Measurements from ENCODE around the gene AIMP1. TPM values are rescaled to one million over a fixed set of nuclear protein-coding genes. Genes with fewer than 3 reads are reported as not detected.

The AIMP1 gene
- total and polyA plus RNA-seq, 8 donors: 38.9 to 63.3 (median 52.7) TPM

GRCh38 chr4:106355193-106355592 is 38.8 kb downstream of the AIMP1 start:
- intact Hi-C loops (cut with DNase I): no loop called here
- TF ChIP-seq CTCF (IDR thresholded peaks at IDR 0.05): no peak
- Histone ChIP-seq H3K27ac (no peak overlapping the region), H3K27me3 (no peaks in the 10 kb centered on the region), H3K9me3 (no peaks in the 10 kb centered on the region), H3K4me3 (no peak overlapping the region), H3K4me1 (no peaks in the 10 kb centered on the region), H3K36me3 (peaks cover 0 to 16% of the 10 kb centered on the region in 2 donors)
- DNase-seq (no peak), ATAC-seq (no peak)

- Histone ChIP-seq H3K4me1 (no peaks in the 10 kb centered on the region), H3K9me3 (no peaks in the 10 kb centered on the region), H3K27me3 (no peaks in the 10 kb centered on the region), H3K4me3 (no peak overlapping the region), H3K27ac (no peak overlapping the region), H3K36me3 (no peaks in the 10 kb centered on the region)
- DNase-seq (no peak), ATAC-seq (no peak)
- intact Hi-C loops (cut with DNase I): no loop called here
- TF ChIP-seq CTCF (IDR thresholded peaks at IDR 0.05): no peak
These were observed 42.5 kb downstream of the AIMP1 start for GRCh38 chr4:106358899-106359298.

DNA sequence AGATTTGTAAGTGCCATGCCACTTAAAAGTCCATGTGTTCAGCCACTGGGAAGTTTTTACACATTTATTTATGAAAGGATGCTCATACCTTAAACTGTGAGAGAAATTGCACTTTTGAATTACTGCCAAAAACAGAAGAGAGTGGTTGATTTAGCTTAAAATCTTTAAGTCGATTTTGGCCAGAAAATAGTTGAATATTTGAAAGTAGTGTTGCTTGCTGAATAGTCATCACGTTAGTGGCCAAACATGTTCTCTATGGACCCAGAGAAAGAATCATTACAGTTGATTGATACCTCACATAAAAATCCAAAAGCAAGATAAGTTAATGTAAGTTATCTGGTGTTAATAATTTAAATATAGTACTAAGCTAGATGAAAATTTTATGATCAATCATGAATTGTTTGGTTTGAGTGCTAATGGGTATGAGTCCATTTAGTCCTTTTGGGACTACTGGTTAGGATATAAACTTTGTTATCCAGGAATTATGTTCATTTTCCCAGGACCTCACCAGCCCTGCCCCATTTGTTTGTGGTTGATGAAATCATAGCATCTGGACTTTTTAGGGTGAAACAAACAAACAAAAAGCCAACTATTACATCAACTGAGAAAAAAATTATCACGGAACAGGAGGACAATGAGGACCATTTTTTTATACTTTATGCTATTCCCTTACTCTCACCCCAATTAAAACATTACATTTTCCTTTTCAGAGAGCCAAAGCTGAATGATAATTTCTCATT is 45.9 kb downstream of the AIMP1 start:
- intact Hi-C loops (cut with DNase I): no loop called here
- Histone ChIP-seq H3K4me1 (peaks cover 3 to 5% of the 10 kb centered on the region in 2 donors), H3K27ac (no peak overlapping the region), H3K36me3 (no peaks in the 10 kb centered on the region), H3K27me3 (no peaks in the 10 kb centered on the region), H3K9me3 (no peaks in the 10 kb centered on the region), H3K4me3 (no peak overlapping the region)
- ATAC-seq: no peak
- no peak for TF ChIP-seq CTCF (IDR thresholded peaks at IDR 0.05)
- no peak for DNase-seq

DNA sequence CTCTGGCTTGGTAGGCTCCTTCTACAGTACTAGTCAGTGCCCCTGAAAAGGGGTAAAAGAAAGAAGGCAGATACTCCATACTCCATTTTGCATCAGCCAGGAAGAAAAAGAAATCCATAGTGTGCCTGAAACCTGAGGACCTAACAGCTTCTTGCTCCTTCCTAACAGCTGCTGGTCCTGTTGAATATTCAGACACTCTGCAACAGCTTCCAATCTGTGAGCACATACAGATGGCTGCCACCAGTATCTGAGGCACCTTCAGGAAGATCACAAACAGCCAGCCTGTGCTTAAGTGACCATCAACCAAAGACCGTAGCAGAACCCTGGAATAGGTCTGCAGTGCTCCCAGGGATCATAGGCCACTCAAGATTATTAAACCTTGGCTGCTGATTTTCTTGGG is 47.9 kb downstream of the AIMP1 start:
- DNase-seq: no peak
- no peak for ATAC-seq
- intact Hi-C loops (cut with DNase I): no loop called here
- Histone ChIP-seq H3K4me3 (no peak overlapping the region), H3K36me3 (no peaks in the 10 kb centered on the region), H3K4me1 (peaks cover 3 to 5% of the 10 kb centered on the region in 2 donors), H3K9me3 (no peaks in the 10 kb centered on the region), H3K27ac (no peak overlapping the region), H3K27me3 (no peaks in the 10 kb centered on the region)
- no peak for TF ChIP-seq CTCF (IDR thresholded peaks at IDR 0.05)

DNA sequence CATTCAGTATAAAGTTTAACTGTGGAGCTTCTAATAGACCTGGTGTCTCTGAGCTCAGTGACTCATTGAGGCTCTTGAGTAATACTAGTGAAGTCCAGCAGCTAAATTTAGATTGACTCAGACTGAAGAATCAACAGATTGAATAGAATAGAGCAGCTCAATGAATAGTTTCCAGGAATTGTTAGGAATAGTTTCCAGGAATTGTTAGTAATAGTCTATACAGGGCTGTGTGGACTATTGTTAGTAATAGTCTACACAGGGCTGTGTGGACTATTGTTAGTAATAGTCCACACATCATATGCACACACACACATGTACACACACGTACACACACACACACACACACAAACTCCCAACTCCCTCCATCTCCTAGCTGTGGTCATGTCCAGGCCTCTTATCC is 49.3 kb downstream of the AIMP1 start:
- DNase-seq: no peak
- Histone ChIP-seq H3K9me3 (no peaks in the 10 kb centered on the region), H3K36me3 (no peaks in the 10 kb centered on the region), H3K4me1 (peaks cover 3 to 5% of the 10 kb centered on the region in 2 donors), H3K4me3 (no peak overlapping the region), H3K27me3 (no peaks in the 10 kb centered on the region), H3K27ac (no peak overlapping the region)
- peak; percentile 93 for ATAC-seq
- intact Hi-C loops (cut with DNase I): no loop called here
- no peak for TF ChIP-seq CTCF (IDR thresholded peaks at IDR 0.05)
